ENCODE results near the gene DRAM2.

DNA sequence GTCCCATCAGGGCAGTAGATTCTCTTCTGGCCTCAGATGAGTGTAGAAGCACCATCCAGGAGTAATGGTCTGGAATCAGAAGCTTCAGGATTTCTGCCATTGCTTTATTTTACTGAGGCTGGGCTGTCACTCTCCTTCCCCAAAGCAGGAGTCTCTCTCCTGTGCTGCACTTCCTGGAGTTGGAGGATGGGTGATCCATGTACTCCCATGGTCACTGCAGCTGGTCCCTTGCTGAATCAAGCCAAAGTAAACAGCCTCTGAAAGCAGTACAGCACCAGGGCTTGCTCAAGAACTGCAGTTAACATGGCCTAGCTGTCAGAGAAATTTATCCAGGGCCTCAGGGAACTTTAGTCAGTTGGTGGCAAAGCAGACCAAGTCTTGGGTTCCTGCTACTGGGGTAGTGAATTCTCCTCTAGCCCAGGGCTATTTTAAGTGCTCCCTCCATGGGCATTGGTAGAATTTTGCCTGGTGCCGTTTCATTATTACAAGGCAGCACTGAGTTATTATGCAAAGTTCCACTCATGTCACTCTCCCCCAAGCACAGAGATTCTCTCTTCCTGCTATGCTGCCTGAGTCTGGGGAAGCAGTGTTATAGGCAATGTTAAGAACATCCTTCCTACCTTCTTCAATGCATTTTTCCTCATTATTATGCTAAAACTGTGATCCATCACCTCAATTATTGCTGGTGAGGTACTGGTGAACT lies 29.5 kb downstream of the DRAM2 start:
- TF ChIP-seq, protein P1, sequence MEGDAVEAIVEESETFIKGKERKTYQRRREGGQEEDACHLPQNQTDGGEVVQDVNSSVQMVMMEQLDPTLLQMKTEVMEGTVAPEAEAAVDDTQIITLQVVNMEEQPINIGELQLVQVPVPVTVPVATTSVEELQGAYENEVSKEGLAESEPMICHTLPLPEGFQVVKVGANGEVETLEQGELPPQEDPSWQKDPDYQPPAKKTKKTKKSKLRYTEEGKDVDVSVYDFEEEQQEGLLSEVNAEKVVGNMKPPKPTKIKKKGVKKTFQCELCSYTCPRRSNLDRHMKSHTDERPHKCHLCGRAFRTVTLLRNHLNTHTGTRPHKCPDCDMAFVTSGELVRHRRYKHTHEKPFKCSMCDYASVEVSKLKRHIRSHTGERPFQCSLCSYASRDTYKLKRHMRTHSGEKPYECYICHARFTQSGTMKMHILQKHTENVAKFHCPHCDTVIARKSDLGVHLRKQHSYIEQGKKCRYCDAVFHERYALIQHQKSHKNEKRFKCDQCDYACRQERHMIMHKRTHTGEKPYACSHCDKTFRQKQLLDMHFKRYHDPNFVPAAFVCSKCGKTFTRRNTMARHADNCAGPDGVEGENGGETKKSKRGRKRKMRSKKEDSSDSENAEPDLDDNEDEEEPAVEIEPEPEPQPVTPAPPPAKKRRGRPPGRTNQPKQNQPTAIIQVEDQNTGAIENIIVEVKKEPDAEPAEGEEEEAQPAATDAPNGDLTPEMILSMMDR (conservative IDR thresholded peaks at IDR 0.05), result no peak
- TF ChIP-seq ZFX (IDR thresholded peaks at IDR 0.05), result no peak

All from C4-2B (cell line).